Fibroblast of lung (primary cell): ENCODE data around the gene NFATC3. TPM values are rescaled to one million over a fixed set of nuclear protein-coding genes. Genes with fewer than 3 reads are reported as not detected.
A peak's percentile ranks its signal among the peaks of the same experiment; 100 is the strongest.

Experiments used
- DNase-seq, 2 donors: peaks; one replicate each; pipeline versions ENCODE4 v3.0.0 to v3.0.0-alpha.2; 2010; ENCODE audit warnings: low read depth in 2 of 2
- H2AFZ ChIP-seq: 2 replicates; pipeline ENCODE4 v1.5.1; 2012; ENCODE audit warnings: low read length, control low read depth, inconsistent platforms
- H3K27ac ChIP-seq: 2 replicates; pipeline ENCODE4 v1.5.1; 2011; ENCODE audit warnings: low read length, control low read depth; ENCODE audit not compliant: insufficient read depth
- H3K27me3 ChIP-seq: 2 replicates; pipeline ENCODE4 v1.5.1; 2011; ENCODE audit warnings: mild to moderate bottlenecking, low read length; ENCODE audit not compliant: control insufficient read depth, insufficient read depth
- H3K36me3 ChIP-seq: 2 replicates; pipeline ENCODE4 v1.5.1; 2011; ENCODE audit warnings: low read length; ENCODE audit not compliant: control insufficient read depth, insufficient read depth
- H3K4me1 ChIP-seq: 2 replicates; pipeline ENCODE4 v1.5.1; 2011; ENCODE audit warnings: low read length; ENCODE audit not compliant: control insufficient read depth, insufficient read depth; ENCODE audit errors: extremely low read depth
- H3K4me2 ChIP-seq: 2 replicates; pipeline ENCODE4 v1.5.1; 2011; ENCODE audit warnings: low read length, control low read depth; ENCODE audit not compliant: insufficient read depth; ENCODE audit errors: extremely low read depth
- H3K4me3 ChIP-seq, 4 experiments: fragments of 200-600 bp in 1 of 4; sonication (generic) in 1 of 4; replicated peaks in 1 of 4; 2 replicates each; pipeline ENCODE4 v1.5.1; 2011 to 2016; ENCODE audit warnings: low read length in 4 of 4, low read depth in 3 of 4, mild to moderate bottlenecking in 3 of 4, control low read depth in 2 of 4, inconsistent platforms in 1 of 4, mixed read lengths in 1 of 4; ENCODE audit not compliant: insufficient read depth in 1 of 4; ENCODE audit errors: control extremely low read depth in 1 of 4
- H3K79me2 ChIP-seq: 2 replicates; pipeline ENCODE4 v1.5.1; 2012; ENCODE audit warnings: mild to moderate bottlenecking, low read length, inconsistent platforms; ENCODE audit not compliant: control insufficient read depth, insufficient read depth
- H3K9ac ChIP-seq: 2 replicates; pipeline ENCODE4 v1.5.1; 2011; ENCODE audit warnings: mild to moderate bottlenecking, low read length, control low read depth; ENCODE audit not compliant: insufficient read depth
- H3K9me3 ChIP-seq: 2 replicates; pipeline ENCODE4 v1.5.1; 2012; ENCODE audit warnings: low read depth, low read length; ENCODE audit not compliant: control insufficient read depth, insufficient read depth
- H4K20me1 ChIP-seq: 2 replicates; pipeline ENCODE4 v1.5.1; 2011; ENCODE audit warnings: low read length; ENCODE audit not compliant: control insufficient read depth, insufficient read depth; ENCODE audit errors: extremely low read depth
- EZH2 ChIP-seq: IDR thresholded peaks from 2 replicates; pipeline ENCODE4 v1.5.1; 2012; ENCODE audit warnings: low read length, control low read depth, mild to moderate bottlenecking; ENCODE audit errors: missing control alignments
- polyA minus RNA-seq: library from RNA; depleted of rRNA, polyadenylated mRNA; stranded (reverse); fragments of >200 nt; gene quantifications from 2 replicates; pipeline ENCODE4 v1.2.3, GENCODE V29; 2011; ENCODE audit warnings: low replicate concordance
- polyA plus RNA-seq, 2 donors: library from polyadenylated mRNA; depleted of rRNA in 1 of 2; stranded (reverse) in 1 of 2; unstranded in 1 of 2; fragments of >200 nt; gene quantifications; 2 replicates each; pipeline ENCODE4 v1.2.1, GENCODE V29; 2011 to 2012; ENCODE audit warnings: missing spikeins in 1 of 2
- total RNA-seq: library from RNA; depleted of rRNA; stranded (reverse); fragments of >200 nt; gene quantifications from 2 replicates; pipeline ENCODE4 v1.2.1, GENCODE V29; 2014
- TF ChIP-seq, protein P1 (sequence below), 2 donors: IDR thresholded peaks in 1 of 2; conservative IDR thresholded peaks in 1 of 2; 1 replicate in 1 of 2; 2 replicates in 1 of 2; pipeline ENCODE4 v1.5.1; 2011 to 2012; ENCODE audit warnings: low read length in 2 of 2, control low read depth in 1 of 2, inconsistent platforms in 1 of 2, low read depth in 1 of 2, mild to moderate bottlenecking in 1 of 2

NFATC3 gene
- 10.6 and 11.0 TPM in 2 replicates for total RNA-seq
- 9.6 and 10.1 TPM in 2 replicates for polyA plus RNA-seq
- polyA plus RNA-seq (2012) = 7.0 and 7.3 TPM in 2 replicates
- polyA minus RNA-seq = 19.1 and 20.7 TPM in 2 replicates

GRCh38 chr16:68085259-68086071 lies at the start of gene NFATC3:
TSS of gene NFATC3 (plus strand) at chr16:68085370. CDS start at chr16:68085682, 312 bp downstream.
- Histone ChIP-seq H3K9ac (peak within 1 kb of the TSS; percentile 67), H3K4me3 (peak within 1 kb of the TSS; percentile 71 to 88 (median 78)), H3K4me2 (peak within 1 kb of the TSS; percentile 98), H3K9me3 (no peaks in the 10 kb centered on the region), H3K4me1 (peaks cover 9% of the 10 kb centered on the region), H3K27ac (peak within 1 kb of the TSS; percentile 73), H3K36me3 (no peaks in the 10 kb centered on the region), H4K20me1 (peaks cover 1% of the 10 kb centered on the region), H2AFZ (peak within 1 kb of the TSS; percentile 97), H3K79me2 (peaks cover 44% of the 10 kb centered on the region), H3K27me3 (no peaks in the 10 kb centered on the region)
- TF ChIP-seq, protein P1, sequence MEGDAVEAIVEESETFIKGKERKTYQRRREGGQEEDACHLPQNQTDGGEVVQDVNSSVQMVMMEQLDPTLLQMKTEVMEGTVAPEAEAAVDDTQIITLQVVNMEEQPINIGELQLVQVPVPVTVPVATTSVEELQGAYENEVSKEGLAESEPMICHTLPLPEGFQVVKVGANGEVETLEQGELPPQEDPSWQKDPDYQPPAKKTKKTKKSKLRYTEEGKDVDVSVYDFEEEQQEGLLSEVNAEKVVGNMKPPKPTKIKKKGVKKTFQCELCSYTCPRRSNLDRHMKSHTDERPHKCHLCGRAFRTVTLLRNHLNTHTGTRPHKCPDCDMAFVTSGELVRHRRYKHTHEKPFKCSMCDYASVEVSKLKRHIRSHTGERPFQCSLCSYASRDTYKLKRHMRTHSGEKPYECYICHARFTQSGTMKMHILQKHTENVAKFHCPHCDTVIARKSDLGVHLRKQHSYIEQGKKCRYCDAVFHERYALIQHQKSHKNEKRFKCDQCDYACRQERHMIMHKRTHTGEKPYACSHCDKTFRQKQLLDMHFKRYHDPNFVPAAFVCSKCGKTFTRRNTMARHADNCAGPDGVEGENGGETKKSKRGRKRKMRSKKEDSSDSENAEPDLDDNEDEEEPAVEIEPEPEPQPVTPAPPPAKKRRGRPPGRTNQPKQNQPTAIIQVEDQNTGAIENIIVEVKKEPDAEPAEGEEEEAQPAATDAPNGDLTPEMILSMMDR (conservative IDR thresholded peaks at IDR 0.05 in 1 of 2, IDR thresholded peaks at IDR 0.05 in 1 of 2; ENCODE audit: low read depth in 1 of 2, low read length in 2 of 2) = no peak
- TF ChIP-seq EZH2 = no peak
- DNase-seq = peak; percentile 94 to 96

DNA sequence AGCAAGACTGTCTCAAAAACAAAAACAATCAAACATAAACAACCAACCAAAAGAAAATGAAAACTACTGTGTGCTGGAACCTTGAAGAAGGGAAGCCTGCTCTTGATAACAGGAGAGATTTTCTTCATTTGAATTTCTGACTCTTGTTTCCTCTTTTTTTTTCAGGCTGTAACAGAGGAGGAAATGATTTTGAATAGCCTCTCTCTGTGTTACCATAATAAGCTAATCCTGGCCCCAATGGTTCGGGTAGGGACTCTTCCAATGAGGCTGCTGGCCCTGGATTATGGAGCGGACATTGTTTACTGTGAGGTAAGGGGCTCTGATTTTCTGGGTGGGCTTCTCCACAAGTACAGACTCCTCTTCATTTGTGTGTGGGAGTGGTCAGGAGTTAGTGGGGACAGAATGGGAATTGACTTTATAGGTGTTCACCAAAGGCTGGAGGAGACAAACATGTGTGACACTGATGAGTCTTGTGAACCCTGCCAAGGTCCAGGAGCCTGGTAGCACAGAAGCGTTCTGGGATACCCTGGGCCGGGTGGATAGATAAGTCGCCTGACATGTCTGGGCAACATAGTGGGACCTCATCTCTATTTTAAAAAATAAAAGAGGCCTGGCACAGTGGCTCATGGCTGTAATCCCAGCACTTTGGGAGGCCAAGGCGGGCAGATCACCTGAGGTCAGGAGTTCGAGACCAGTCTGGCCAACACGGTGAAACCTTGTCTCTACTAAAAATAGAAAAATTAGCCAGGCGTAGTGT lies 47.2 kb upstream of the NFATC3 start:
- H3K4me2 ChIP-seq = no peak overlapping the region

DNA sequence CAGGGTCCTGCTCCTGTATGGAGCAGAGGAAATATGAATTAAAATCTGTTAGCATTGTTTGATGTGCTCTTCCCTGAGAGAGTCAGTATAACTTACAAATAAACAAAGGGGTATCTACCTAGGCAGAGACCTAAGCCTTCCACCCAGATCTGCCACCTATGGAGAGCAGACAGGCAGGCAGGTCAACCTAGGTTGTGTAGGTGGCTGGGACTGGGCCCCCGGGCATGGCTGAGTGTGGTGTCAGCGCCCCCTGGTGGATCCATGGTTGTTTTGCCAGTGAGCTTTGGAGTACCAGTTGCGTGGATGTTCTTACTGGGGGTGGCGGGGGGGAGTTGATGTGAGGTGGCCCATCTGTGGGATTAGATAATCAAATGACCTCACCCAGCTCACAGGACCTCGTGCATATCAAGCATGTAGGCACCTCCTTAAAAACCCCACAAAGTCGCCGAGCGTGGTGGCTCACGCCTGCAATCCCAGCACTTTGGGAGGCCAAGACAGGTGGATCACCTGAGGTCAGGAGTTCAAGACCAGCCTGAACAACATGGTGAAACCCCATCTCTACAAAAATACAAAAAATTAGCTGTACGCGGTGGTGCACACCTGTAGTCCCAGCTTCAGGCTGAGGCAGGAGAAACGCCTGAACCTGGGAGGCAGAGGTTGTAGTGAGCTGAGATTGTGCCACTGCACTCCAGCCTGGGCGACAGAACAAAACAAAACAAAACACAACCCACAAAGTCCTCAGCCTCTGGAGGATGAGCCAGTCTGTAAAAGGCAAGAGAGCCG lies 44.5 kb upstream of the NFATC3 start:
- peak; percentile 41 to 57 for DNase-seq
- no peaks in the 10 kb centered on the region for H3K4me1 ChIP-seq
- H3K9me3 ChIP-seq = no peaks in the 10 kb centered on the region
- no peak overlapping the region for H3K27ac ChIP-seq
- H4K20me1 ChIP-seq = no peaks in the 10 kb centered on the region
- H3K9ac ChIP-seq = no peak overlapping the region
- H2AFZ ChIP-seq = no peak overlapping the region
- no peak overlapping the region for H3K4me3 ChIP-seq
- no peaks in the 10 kb centered on the region for H3K79me2 ChIP-seq
- H3K36me3 ChIP-seq = peaks cover 4% of the 10 kb centered on the region
- TF ChIP-seq, protein P1 (conservative IDR thresholded peaks at IDR 0.05 in 1 of 2, IDR thresholded peaks at IDR 0.05 in 1 of 2; ENCODE audit: low read depth in 1 of 2, low read length in 2 of 2) = peak; percentile 81 to 88
- no peak for TF ChIP-seq EZH2
- H3K4me2 ChIP-seq = no peak overlapping the region
- H3K27me3 ChIP-seq = no peaks in the 10 kb centered on the region

More for the DNA sequence above, 47.2 kb upstream of the NFATC3 start:
- no peak for TF ChIP-seq EZH2
- H3K36me3 ChIP-seq = peaks cover 4% of the 10 kb centered on the region
- H3K4me1 ChIP-seq = no peaks in the 10 kb centered on the region
- H4K20me1 ChIP-seq = no peaks in the 10 kb centered on the region
- H3K4me3 ChIP-seq = no peak overlapping the region
- H3K27ac ChIP-seq = no peak overlapping the region
- no peaks in the 10 kb centered on the region for H3K9me3 ChIP-seq
- no peak for DNase-seq
- no peak overlapping the region for H3K9ac ChIP-seq
- no peak overlapping the region for H2AFZ ChIP-seq
- H3K27me3 ChIP-seq = no peaks in the 10 kb centered on the region
- no peaks in the 10 kb centered on the region for H3K79me2 ChIP-seq
